GM19023 (cell line): Measurements from ENCODE around the gene PHRF1.

ENCODE experiments used
- ATAC-seq: cut with Tn5 transposase; IDR thresholded peaks from one replicate; pipeline ENCODE4 v1.9.1; 2021; ENCODE audit warnings: mild to moderate bottlenecking, moderate library complexity; ENCODE audit not compliant: unreplicated experiment

The PHRF1 gene

GRCh38 chr11:625636-626268 is 49.5 kb downstream of the PHRF1 start:
- ATAC-seq: no peak

GRCh38 chr11:626475-627307 is 50.4 kb downstream of the PHRF1 start, which contains the start of gene SCT:
Gene SCT (minus strand): TSS chr11:627181. CDS start chr11:627143, 38 bp downstream.
- no peak for ATAC-seq

GRCh38 chr11:627308-627576 is 51.0 kb downstream of the PHRF1 start:
- ATAC-seq: no peak

- ATAC-seq: no peak
Observed at GRCh38 chr11:628056-628455, 51.8 kb downstream of the PHRF1 start.

- ATAC-seq: no peak
Observed at GRCh38 chr11:629237-629583, 52.9 kb downstream of the PHRF1 start.

- no peak for ATAC-seq
Observed at GRCh38 chr11:630871-631270, 54.6 kb downstream of the PHRF1 start.

GRCh38 chr11:635945-636510 is 59.8 kb downstream of the PHRF1 start:
- no peak for ATAC-seq

- ATAC-seq: no peak
Observed at GRCh38 chr11:636511-637332, 60.5 kb downstream of the PHRF1 start, which contains the start of gene DRD4. Gene DRD4 (plus strand): TSS chr11:637269. CDS start chr11:637305, 36 bp downstream.

- ATAC-seq: no peak
Observed at GRCh38 chr11:637333-637592, 61.0 kb downstream of the PHRF1 start.

GRCh38 chr11:637593-638521 is 61.6 kb downstream of the PHRF1 start:
- ATAC-seq: no peak

- ATAC-seq: no peak
Observed at GRCh38 chr11:638631-639331, 62.5 kb downstream of the PHRF1 start.

- no peak for ATAC-seq
Observed at GRCh38 chr11:639332-639955, 63.2 kb downstream of the PHRF1 start.

- ATAC-seq: no peak
Observed at GRCh38 chr11:640021-640706, 63.9 kb downstream of the PHRF1 start.

- ATAC-seq: no peak
Observed at GRCh38 chr11:641806-642370, 65.6 kb downstream of the PHRF1 start.

- ATAC-seq: no peak
Observed at GRCh38 chr11:643366-643765, 67.1 kb downstream of the PHRF1 start.

GRCh38 chr11:643849-644738 is 67.8 kb downstream of the PHRF1 start:
- ATAC-seq: no peak

GRCh38 chr11:645536-645935 is 69.3 kb downstream of the PHRF1 start:
- ATAC-seq: no peak

- no peak for ATAC-seq
Observed at GRCh38 chr11:646214-646613, 69.9 kb downstream of the PHRF1 start.
